ENCODE measurements around the gene SEMA3B.
"Not testable (repeated sequence)": the region's sequence is repeated elsewhere in the genome, so short reads cannot be mapped to it uniquely, and the experiment has no call there.

The SEMA3B gene

GRCh38 chr3:50258979-50259378 lies 10.0 kb upstream of the SEMA3B start:
- DNase-seq (ENCODE audit: low read depth), result no peak

- no peak for DNase-seq (ENCODE audit: low read depth)
Observed at GRCh38 chr3:50259432-50260026, 9.4 kb upstream of the SEMA3B start.

GRCh38 chr3:50260027-50260941 lies 8.7 kb upstream of the SEMA3B start:
- DNase-seq (ENCODE audit: low read depth), result peak; percentile 80

DNA sequence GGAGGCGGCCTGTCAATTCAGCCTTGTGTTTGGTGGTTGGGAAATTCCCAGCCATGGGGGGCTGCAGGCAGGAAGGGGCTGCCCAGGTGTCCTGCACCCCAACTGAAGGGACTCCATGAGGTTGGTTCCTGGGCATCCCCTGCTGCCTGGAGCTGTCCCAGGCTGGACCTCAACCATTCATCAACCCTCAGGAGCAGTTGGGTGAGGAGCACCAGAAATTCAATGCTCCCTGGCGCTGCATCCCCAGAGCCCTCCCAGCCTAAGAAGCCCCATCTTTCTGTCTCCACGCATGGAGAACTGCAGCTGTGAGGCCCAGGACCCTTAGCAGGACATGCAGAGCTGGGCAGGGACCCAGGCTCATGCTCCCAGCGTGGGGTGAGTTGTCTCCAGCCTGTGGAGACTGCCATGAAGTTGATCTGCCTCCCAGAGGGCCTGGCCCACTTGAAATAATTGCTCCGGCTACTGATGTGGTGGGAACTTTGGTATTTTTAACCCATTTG lies 8.0 kb upstream of the SEMA3B start:
- DNase-seq (ENCODE audit: low read depth), result no peak

- no peak for DNase-seq (ENCODE audit: low read depth)
Observed at GRCh38 chr3:50261505-50261904, 7.4 kb upstream of the SEMA3B start.

GRCh38 chr3:50262200-50262599 lies 6.7 kb upstream of the SEMA3B start:
- not testable (repeated sequence) for DNase-seq (ENCODE audit: low read depth)

- no peak for DNase-seq (ENCODE audit: low read depth)
Observed at GRCh38 chr3:50262778-50263177, 6.2 kb upstream of the SEMA3B start.

- no peak for DNase-seq (ENCODE audit: low read depth)
Observed at GRCh38 chr3:50263478-50264382, 5.2 kb upstream of the SEMA3B start.

DNA sequence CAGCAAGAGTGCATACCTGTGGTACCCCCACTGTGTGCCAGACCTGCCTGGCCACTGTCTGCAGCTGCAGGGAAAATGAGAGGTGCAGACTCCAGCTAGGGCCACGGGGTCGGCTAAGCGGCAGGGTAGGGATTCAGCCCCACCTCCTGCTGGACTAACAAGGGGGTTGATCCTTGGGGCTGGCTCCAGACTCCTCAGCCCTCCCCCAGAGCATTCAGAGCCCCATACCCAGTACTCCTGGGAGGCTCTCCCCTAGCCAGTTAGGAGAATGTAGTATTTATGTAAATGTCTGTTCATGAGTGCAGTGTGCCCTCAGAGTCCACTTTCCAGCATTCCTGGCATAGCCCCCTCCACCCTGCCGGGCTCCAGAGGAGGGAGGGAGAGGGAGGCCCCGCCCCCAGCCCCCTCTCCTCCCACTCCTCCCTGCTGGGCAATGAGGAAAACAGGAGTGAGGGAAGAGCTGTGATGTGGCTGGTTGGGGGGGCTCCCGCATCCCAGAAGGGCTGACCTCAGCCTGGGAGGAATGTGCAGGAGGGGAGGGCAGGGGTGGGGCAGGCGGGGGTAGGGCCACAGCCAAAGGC lies 4.5 kb upstream of the SEMA3B start:
- DNase-seq (ENCODE audit: low read depth), result peak; percentile 74

DNA sequence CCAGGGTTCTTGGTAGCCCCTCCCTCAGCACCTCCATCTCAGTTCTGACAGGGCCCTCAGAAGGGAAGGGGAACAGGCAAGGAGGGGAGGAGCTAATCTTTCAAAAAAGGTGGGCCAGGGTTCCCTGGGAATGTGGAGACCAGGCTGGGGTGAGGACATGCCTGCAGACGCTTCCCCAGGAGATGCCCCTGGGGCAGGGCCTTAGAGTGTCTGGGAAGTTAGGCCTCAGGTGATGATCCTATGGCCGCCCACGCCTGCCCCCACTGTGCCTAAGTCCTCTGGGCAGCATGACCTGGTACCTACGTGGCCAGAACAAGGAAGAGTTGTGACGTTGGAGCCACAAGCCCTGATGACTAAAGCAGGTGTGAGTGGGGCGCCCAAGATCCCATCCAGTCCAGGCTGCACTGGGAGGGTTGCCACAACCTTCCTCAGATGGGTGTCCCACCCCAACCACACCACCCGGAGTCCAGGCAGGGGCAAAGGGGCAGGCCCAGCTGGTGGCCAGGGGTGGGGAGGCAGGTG lies 3.9 kb upstream of the SEMA3B start:
- DNase-seq (ENCODE audit: low read depth), result no peak

GRCh38 chr3:50265571-50265970 lies 3.4 kb upstream of the SEMA3B start:
- DNase-seq (ENCODE audit: low read depth), result no peak

GRCh38 chr3:50266017-50266416 lies 2.9 kb upstream of the SEMA3B start:
- no peak for DNase-seq (ENCODE audit: low read depth)

GRCh38 chr3:50266836-50267235 lies 2.1 kb upstream of the SEMA3B start:
- no peak for DNase-seq (ENCODE audit: low read depth)

- no peak for DNase-seq (ENCODE audit: low read depth)
Observed at GRCh38 chr3:50267280-50267913, 1.6 kb upstream of the SEMA3B start.

GRCh38 chr3:50268276-50268675 lies 671 bp upstream of the SEMA3B start:
- no peak for DNase-seq (ENCODE audit: low read depth)

GRCh38 chr3:50269460-50269859 lies 513 bp downstream of the SEMA3B start:
- no peak for DNase-seq (ENCODE audit: low read depth)

GRCh38 chr3:50269977-50270413 lies 1.0 kb downstream of the SEMA3B start:
- no peak for DNase-seq (ENCODE audit: low read depth)

DNA sequence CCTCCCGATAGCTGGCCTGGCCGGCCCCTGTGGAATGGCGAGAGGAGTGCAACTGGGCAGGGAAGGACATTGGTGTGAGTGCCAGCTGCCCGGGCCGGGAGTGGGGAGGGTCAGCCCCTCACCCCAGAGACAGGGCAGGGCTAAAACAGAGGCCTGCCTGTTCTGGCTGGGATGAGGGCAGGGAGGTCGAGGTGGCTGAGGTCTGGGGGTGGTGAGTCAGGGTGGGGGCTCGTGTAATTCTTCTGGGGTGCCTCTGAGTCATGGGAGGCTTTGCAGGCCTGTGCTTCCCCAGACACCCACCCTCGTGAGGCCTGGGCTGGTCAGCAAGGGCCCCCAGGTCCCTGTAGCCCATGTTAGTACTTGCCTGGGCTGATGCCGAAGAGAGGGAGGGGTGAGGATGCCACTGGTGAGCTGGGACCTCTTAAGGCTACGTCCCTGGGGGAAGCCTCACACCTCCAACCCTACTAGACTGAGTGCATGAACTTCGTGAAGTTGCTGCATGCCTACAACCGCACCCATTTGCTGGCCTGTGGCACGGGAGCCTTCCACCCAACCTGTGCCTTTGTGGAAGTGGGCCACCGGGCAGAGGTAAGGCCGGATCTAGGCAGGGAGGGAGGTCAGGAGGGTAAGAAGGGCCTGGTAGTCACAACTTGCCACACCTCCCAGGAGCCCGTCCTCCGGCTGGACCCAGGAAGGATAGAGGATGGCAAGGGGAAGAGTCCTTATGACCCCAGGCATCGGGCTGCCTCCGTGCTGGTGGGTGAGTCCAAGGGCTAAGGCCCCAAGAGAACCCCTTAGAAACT lies 1.7 kb downstream of the SEMA3B start:
- no peak for DNase-seq (ENCODE audit: low read depth)

GRCh38 chr3:50271314-50271936 lies 2.5 kb downstream of the SEMA3B start:
- no peak for DNase-seq (ENCODE audit: low read depth)

DNA sequence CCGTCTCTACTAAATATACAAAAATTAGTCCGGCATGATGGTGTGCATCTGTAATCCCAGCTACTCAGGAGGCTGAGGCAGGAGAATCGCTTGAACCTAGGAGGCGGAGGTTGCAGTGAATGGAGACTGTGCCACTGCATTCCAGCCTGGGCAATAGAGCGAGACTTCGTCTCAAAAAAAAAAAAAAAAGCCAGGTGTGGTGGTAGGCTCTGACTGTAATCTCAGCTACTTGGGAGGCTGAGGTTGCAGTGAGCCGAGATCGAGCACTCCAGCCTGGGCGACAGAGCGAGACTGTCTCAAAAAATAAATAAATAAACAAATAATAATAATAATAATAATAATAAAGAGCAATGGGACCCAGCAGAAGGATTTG lies 3.6 kb downstream of the SEMA3B start:
- DNase-seq (ENCODE audit: low read depth), result not testable (repeated sequence)
